ENCODE results near the gene ENDOG.

GRCh38 chr9:128819716-128820664 lies 1.7 kb downstream of the ENDOG start:
- TF ChIP-seq, protein P1, sequence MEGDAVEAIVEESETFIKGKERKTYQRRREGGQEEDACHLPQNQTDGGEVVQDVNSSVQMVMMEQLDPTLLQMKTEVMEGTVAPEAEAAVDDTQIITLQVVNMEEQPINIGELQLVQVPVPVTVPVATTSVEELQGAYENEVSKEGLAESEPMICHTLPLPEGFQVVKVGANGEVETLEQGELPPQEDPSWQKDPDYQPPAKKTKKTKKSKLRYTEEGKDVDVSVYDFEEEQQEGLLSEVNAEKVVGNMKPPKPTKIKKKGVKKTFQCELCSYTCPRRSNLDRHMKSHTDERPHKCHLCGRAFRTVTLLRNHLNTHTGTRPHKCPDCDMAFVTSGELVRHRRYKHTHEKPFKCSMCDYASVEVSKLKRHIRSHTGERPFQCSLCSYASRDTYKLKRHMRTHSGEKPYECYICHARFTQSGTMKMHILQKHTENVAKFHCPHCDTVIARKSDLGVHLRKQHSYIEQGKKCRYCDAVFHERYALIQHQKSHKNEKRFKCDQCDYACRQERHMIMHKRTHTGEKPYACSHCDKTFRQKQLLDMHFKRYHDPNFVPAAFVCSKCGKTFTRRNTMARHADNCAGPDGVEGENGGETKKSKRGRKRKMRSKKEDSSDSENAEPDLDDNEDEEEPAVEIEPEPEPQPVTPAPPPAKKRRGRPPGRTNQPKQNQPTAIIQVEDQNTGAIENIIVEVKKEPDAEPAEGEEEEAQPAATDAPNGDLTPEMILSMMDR (IDR thresholded peaks at IDR 0.05): no peak
- no peak for TF ChIP-seq POLR2A (IDR thresholded peaks at IDR 0.05)

Measured in Peyer's patch (tissue), 4 donors.